PC-9 (cell line): Measurements from ENCODE around the gene METAP2.
"Not testable (repeated sequence)": the region's sequence is repeated elsewhere in the genome, so short reads cannot be mapped to it uniquely, and the experiment has no call there.

Source experiments
- EZH2 ChIP-seq: fragments of 200-600 bp; sonication (generic); IDR thresholded peaks from 2 replicates; pipeline ENCODE4 v1.8.0; 2017; ENCODE audit warnings: antibody characterized with exemption, low read depth
- TF ChIP-seq, protein P1 (sequence below): fragments of 200-600 bp; sonication (generic); conservative IDR thresholded peaks from 2 replicates; pipeline ENCODE4 v1.6.1; 2017; ENCODE audit warnings: mixed run types, antibody characterized with exemption, mild to moderate bottlenecking, moderate library complexity

DNA sequence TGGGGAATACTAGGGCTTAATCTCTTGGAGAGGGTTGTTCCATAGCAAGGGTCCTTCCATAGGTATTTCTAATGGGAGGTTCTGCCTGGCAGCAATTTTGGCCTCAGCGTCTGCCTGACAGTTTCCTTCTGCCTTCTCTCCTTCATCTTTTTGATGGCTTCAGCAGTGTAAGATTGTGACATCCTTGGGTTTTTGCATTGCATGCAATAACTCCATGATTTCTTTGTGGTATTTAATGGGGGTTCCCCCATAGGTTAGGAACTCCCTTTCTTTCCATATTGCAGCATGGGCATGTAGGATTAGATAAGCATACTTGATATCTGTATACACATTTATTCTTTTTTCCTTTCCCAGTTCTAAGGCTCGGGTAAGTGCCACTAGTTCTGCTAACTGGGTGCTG lies 21.5 kb upstream of the METAP2 start:
- not testable (repeated sequence) for TF ChIP-seq EZH2
- TF ChIP-seq, protein P1, sequence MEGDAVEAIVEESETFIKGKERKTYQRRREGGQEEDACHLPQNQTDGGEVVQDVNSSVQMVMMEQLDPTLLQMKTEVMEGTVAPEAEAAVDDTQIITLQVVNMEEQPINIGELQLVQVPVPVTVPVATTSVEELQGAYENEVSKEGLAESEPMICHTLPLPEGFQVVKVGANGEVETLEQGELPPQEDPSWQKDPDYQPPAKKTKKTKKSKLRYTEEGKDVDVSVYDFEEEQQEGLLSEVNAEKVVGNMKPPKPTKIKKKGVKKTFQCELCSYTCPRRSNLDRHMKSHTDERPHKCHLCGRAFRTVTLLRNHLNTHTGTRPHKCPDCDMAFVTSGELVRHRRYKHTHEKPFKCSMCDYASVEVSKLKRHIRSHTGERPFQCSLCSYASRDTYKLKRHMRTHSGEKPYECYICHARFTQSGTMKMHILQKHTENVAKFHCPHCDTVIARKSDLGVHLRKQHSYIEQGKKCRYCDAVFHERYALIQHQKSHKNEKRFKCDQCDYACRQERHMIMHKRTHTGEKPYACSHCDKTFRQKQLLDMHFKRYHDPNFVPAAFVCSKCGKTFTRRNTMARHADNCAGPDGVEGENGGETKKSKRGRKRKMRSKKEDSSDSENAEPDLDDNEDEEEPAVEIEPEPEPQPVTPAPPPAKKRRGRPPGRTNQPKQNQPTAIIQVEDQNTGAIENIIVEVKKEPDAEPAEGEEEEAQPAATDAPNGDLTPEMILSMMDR = not testable (repeated sequence)
